Measurements from ENCODE around the gene PKP1.

The PKP1 gene

DNA sequence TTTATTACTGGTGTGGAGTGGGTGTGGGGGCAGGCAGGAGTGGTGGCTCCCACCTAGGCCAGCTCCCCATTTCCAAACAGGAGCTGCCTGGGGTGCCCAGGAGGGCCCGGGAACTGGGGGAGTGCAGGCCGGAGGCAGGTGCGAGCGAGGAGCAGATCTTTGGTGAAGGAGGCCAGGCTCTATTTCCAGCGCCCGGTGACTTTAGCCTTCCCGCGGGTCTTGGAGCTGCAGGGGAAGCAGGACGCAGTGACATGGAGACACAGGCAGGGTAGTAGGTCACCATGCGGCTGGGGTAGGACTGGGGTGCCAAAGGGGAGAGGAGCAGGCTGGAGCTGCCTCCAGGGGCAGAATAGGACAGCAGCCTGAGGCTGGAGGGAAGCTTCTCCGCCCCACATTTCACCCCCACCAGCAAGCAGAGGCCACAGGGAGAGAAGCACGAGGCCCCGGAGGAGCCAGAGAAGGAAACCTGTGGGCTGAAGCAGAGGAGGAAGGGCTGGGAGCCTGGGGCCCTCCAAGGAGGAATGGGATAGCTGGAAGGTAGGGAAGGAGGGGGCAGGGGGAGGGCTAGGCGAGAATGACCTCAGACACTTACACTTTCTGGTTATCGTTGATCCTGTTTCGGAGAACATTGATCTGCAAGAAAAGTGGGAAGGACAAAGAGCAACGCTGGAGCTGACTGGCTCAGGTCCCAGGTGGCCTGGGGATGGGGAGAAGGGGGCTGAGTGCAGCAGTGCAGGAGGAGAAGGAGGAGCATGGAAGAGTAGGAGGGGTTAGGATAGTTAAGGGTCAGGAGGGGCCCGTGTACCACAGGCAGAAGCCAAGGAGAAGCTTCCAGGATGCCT lies 75.9 kb downstream of the PKP1 start:
- no peaks in the 10 kb centered on the region for H3K9me3 ChIP-seq (replicated peaks; ENCODE audit: low read length)
- H3K36me3 ChIP-seq (ENCODE audit: insufficient read depth, low read length) = no peaks in the 10 kb centered on the region
- H3K27me3 ChIP-seq (ENCODE audit: control insufficient read depth, insufficient read depth, low read length) = peaks cover 30% of the 10 kb centered on the region
- no peak overlapping the region for H3K4me2 ChIP-seq (ENCODE audit: low read length)
- H3K4me1 ChIP-seq (ENCODE audit: control insufficient read depth, insufficient read depth, low read length) = peaks cover 5% of the 10 kb centered on the region
- H3K4me3 ChIP-seq (ENCODE audit: low read length) = no peak overlapping the region
- no peak overlapping the region for H3K9ac ChIP-seq (ENCODE audit: low read depth, low read length)

- H3K9me3 ChIP-seq (replicated peaks; ENCODE audit: low read length) = no peaks in the 10 kb centered on the region
- H3K4me3 ChIP-seq (ENCODE audit: low read length) = no peak overlapping the region
- H3K4me2 ChIP-seq (ENCODE audit: low read length) = no peak overlapping the region
- H3K36me3 ChIP-seq (ENCODE audit: insufficient read depth, low read length) = no peaks in the 10 kb centered on the region
- H3K4me1 ChIP-seq (ENCODE audit: control insufficient read depth, insufficient read depth, low read length) = peaks cover 5% of the 10 kb centered on the region
- peaks cover 27% of the 10 kb centered on the region for H3K27me3 ChIP-seq (ENCODE audit: control insufficient read depth, insufficient read depth, low read length)
- H3K9ac ChIP-seq (ENCODE audit: low read depth, low read length) = no peak overlapping the region
Observed at GRCh38 chr1:201359873-201360210, 76.5 kb downstream of the PKP1 start.

- Histone ChIP-seq H3K9ac (ENCODE audit: low read depth, low read length) (no peak overlapping the region), H3K9me3 (replicated peaks; ENCODE audit: low read length) (no peaks in the 10 kb centered on the region), H3K27me3 (ENCODE audit: control insufficient read depth, insufficient read depth, low read length) (peaks cover 21% of the 10 kb centered on the region), H3K4me3 (ENCODE audit: low read length) (no peak overlapping the region), H3K4me2 (ENCODE audit: low read length) (no peak overlapping the region), H3K36me3 (ENCODE audit: insufficient read depth, low read length) (no peaks in the 10 kb centered on the region), H3K4me1 (ENCODE audit: control insufficient read depth, insufficient read depth, low read length) (peaks cover 5% of the 10 kb centered on the region)
Observed at GRCh38 chr1:201360486-201360885, 77.2 kb downstream of the PKP1 start.

GRCh38 chr1:201360901-201361651 lies 77.8 kb downstream of the PKP1 start:
- no peak overlapping the region for H3K9ac ChIP-seq (ENCODE audit: low read depth, low read length)
- H3K4me3 ChIP-seq (ENCODE audit: low read length) = no peak overlapping the region
- H3K9me3 ChIP-seq (replicated peaks; ENCODE audit: low read length) = no peaks in the 10 kb centered on the region
- H3K36me3 ChIP-seq (ENCODE audit: insufficient read depth, low read length) = no peaks in the 10 kb centered on the region
- H3K4me2 ChIP-seq (ENCODE audit: low read length) = no peak overlapping the region
- peaks cover 5% of the 10 kb centered on the region for H3K4me1 ChIP-seq (ENCODE audit: control insufficient read depth, insufficient read depth, low read length)
- H3K27me3 ChIP-seq (ENCODE audit: control insufficient read depth, insufficient read depth, low read length) = peaks cover 15% of the 10 kb centered on the region

GRCh38 chr1:201361652-201362504 lies 78.6 kb downstream of the PKP1 start:
- Histone ChIP-seq H3K4me2 (ENCODE audit: low read length) (no peak overlapping the region), H3K27me3 (ENCODE audit: control insufficient read depth, insufficient read depth, low read length) (peaks cover 14% of the 10 kb centered on the region)

GRCh38 chr1:201362906-201363305 lies 79.6 kb downstream of the PKP1 start:
- Histone ChIP-seq H3K36me3 (ENCODE audit: insufficient read depth, low read length) (no peaks in the 10 kb centered on the region), H3K4me3 (ENCODE audit: low read length) (no peak overlapping the region), H3K9me3 (replicated peaks; ENCODE audit: low read length) (no peaks in the 10 kb centered on the region), H3K4me2 (ENCODE audit: low read length) (no peak overlapping the region), H3K9ac (ENCODE audit: low read depth, low read length) (no peak overlapping the region), H3K27me3 (ENCODE audit: control insufficient read depth, insufficient read depth, low read length) (peaks cover 14% of the 10 kb centered on the region), H3K4me1 (ENCODE audit: control insufficient read depth, insufficient read depth, low read length) (peaks cover 5% of the 10 kb centered on the region)

More at GRCh38 chr1:201361652-201362504, 78.6 kb downstream of the PKP1 start:
- Histone ChIP-seq H3K9ac (ENCODE audit: low read depth, low read length) (no peak overlapping the region), H3K9me3 (replicated peaks; ENCODE audit: low read length) (no peaks in the 10 kb centered on the region), H3K36me3 (ENCODE audit: insufficient read depth, low read length) (no peaks in the 10 kb centered on the region), H3K4me3 (ENCODE audit: low read length) (no peak overlapping the region), H3K4me1 (ENCODE audit: control insufficient read depth, insufficient read depth, low read length) (peaks cover 5% of the 10 kb centered on the region)

GRCh38 chr1:201363467-201363866 lies 80.2 kb downstream of the PKP1 start:
- Histone ChIP-seq H3K9ac (ENCODE audit: low read depth, low read length) (no peak overlapping the region), H3K36me3 (ENCODE audit: insufficient read depth, low read length) (no peaks in the 10 kb centered on the region), H3K4me3 (ENCODE audit: low read length) (no peak overlapping the region), H3K27me3 (ENCODE audit: control insufficient read depth, insufficient read depth, low read length) (peaks cover 14% of the 10 kb centered on the region), H3K4me2 (ENCODE audit: low read length) (no peak overlapping the region), H3K4me1 (ENCODE audit: control insufficient read depth, insufficient read depth, low read length) (peaks cover 5% of the 10 kb centered on the region), H3K9me3 (replicated peaks; ENCODE audit: low read length) (no peaks in the 10 kb centered on the region)

- no peak overlapping the region for H3K9ac ChIP-seq (ENCODE audit: low read depth, low read length)
- no peaks in the 10 kb centered on the region for H3K4me1 ChIP-seq (ENCODE audit: control insufficient read depth, insufficient read depth, low read length)
- H3K4me3 ChIP-seq (ENCODE audit: low read length) = no peak overlapping the region
- H3K4me2 ChIP-seq (ENCODE audit: low read length) = no peak overlapping the region
- no peaks in the 10 kb centered on the region for H3K9me3 ChIP-seq (replicated peaks; ENCODE audit: low read length)
- H3K27me3 ChIP-seq (ENCODE audit: control insufficient read depth, insufficient read depth, low read length) = peaks cover 17% of the 10 kb centered on the region
- H3K36me3 ChIP-seq (ENCODE audit: insufficient read depth, low read length) = no peaks in the 10 kb centered on the region
Observed at GRCh38 chr1:201364808-201365105, 81.5 kb downstream of the PKP1 start.

- Histone ChIP-seq H3K36me3 (ENCODE audit: insufficient read depth, low read length) (no peaks in the 10 kb centered on the region), H3K9ac (ENCODE audit: low read depth, low read length) (no peak overlapping the region), H3K4me2 (ENCODE audit: low read length) (no peak overlapping the region), H3K4me3 (ENCODE audit: low read length) (no peak overlapping the region), H3K4me1 (ENCODE audit: control insufficient read depth, insufficient read depth, low read length) (no peaks in the 10 kb centered on the region), H3K9me3 (replicated peaks; ENCODE audit: low read length) (no peaks in the 10 kb centered on the region), H3K27me3 (ENCODE audit: control insufficient read depth, insufficient read depth, low read length) (peaks cover 21% of the 10 kb centered on the region)
Observed at GRCh38 chr1:201365251-201365650, 81.9 kb downstream of the PKP1 start.

DNA sequence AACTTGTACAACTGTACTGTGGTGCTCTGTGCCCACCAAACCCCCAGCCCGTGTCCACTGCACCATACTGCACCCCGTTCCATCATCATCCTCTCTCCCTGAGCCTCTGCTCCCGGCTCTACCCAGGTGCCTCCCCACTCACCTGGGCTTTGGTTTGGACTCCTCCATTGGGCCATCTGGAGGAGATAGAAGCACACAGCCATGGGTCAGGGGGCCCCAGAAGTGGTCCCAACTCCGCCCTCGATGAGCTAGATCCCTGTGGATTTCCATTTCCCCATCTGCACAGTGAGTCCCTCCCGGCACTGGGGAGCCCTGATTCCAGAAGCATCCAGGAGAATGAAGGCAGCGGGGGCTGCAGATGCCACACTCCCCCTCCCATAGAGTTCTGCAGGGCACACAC lies 83.4 kb downstream of the PKP1 start:
- Histone ChIP-seq H3K4me3 (ENCODE audit: low read length) (no peak overlapping the region), H3K27me3 (ENCODE audit: control insufficient read depth, insufficient read depth, low read length) (peaks cover 25% of the 10 kb centered on the region), H3K9me3 (replicated peaks; ENCODE audit: low read length) (no peaks in the 10 kb centered on the region), H3K4me1 (ENCODE audit: control insufficient read depth, insufficient read depth, low read length) (no peaks in the 10 kb centered on the region), H3K9ac (ENCODE audit: low read depth, low read length) (no peak overlapping the region), H3K4me2 (ENCODE audit: low read length) (no peak overlapping the region), H3K36me3 (ENCODE audit: insufficient read depth, low read length) (no peaks in the 10 kb centered on the region)

DNA sequence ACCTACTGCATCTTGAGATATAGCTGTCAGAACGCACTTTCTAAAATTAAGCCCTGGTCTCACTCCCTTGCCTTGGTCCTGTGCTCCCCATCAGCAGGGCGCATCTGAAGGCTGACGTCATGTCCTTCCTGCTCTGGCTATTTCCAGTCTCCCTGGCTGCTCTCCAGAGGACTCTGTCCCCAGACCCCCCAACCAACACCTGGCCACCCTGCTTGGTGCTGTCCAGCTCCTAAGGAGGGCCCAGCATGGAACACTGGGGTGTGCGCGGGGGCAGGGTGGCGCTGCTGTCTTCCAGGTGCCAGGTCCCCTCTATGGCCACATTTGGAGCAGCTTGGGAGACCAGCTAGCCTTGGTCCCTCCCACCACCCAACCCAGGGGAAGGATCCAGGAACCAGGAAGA lies 85.9 kb downstream of the PKP1 start:
- Histone ChIP-seq H3K4me1 (ENCODE audit: control insufficient read depth, insufficient read depth, low read length) (no peaks in the 10 kb centered on the region), H3K4me2 (ENCODE audit: low read length) (no peak overlapping the region), H3K9me3 (replicated peaks; ENCODE audit: low read length) (no peaks in the 10 kb centered on the region), H3K27me3 (ENCODE audit: control insufficient read depth, insufficient read depth, low read length) (peaks cover 27% of the 10 kb centered on the region), H3K9ac (ENCODE audit: low read depth, low read length) (no peak overlapping the region), H3K4me3 (ENCODE audit: low read length) (no peak overlapping the region), H3K36me3 (ENCODE audit: insufficient read depth, low read length) (no peaks in the 10 kb centered on the region)

Data from skeletal muscle satellite cell (primary cell).